GM19372 (cell line): ENCODE data around the gene COPE.
"Not testable (repeated sequence)": the region's sequence is repeated elsewhere in the genome, so short reads cannot be mapped to it uniquely, and the experiment has no call there.

Experiments
- ATAC-seq: cut with Tn5 transposase; IDR thresholded peaks from one replicate; pipeline ENCODE4 v1.9.1; 2021; ENCODE audit warnings: mild to moderate bottlenecking, low read depth, moderate library complexity; ENCODE audit not compliant: unreplicated experiment

COPE gene

DNA sequence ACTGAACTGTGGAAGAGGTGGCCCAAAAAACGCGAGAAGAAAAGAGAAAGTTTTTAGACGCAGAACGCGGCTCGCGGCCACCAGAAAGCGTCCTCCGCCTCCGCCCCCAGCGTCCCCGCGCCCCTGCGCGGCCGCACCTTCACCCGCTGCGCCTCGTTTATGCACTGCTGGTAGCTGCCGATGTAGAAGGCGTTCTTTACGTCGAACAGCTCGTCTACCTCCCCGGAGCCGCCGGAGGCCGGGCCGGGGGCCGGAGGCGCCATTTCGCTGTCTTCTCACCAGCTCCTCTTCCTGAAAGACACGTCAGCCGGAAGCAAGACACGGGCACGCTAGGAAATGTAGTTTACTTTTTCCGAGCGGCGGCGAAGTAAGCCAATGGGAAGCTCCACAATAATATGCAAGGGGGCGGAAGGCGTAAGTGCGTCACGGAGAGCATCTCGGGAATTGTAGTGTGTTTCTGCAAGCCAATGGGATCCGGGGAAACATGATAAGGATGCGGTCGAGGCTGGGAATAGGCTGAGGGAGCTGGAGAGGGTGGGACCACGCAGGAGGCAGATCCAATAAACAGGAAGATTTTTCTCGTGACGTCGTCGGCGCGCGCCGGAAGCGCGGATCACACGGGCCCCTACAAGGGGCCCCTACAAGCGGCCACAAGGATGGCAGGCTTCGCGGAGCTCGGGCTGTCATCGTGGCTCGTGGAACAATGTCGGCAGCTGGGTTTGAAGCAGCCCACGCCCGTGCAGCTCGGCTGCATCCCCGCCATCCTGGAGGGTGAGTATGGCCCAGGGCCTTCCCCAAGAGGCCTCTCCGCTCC lies at the start of gene COPE, which contains the start of gene DDX49:
TSS of gene COPE (minus strand) at position 302 of the 814 bp plus-strand sequence. CDS start at position 263, 39 bp downstream.
TSS of gene DDX49 (plus strand) at position 630 of the 814 bp plus-strand sequence. CDS start at position 657, 27 bp downstream.
- ATAC-seq: peak; percentile 94

DNA sequence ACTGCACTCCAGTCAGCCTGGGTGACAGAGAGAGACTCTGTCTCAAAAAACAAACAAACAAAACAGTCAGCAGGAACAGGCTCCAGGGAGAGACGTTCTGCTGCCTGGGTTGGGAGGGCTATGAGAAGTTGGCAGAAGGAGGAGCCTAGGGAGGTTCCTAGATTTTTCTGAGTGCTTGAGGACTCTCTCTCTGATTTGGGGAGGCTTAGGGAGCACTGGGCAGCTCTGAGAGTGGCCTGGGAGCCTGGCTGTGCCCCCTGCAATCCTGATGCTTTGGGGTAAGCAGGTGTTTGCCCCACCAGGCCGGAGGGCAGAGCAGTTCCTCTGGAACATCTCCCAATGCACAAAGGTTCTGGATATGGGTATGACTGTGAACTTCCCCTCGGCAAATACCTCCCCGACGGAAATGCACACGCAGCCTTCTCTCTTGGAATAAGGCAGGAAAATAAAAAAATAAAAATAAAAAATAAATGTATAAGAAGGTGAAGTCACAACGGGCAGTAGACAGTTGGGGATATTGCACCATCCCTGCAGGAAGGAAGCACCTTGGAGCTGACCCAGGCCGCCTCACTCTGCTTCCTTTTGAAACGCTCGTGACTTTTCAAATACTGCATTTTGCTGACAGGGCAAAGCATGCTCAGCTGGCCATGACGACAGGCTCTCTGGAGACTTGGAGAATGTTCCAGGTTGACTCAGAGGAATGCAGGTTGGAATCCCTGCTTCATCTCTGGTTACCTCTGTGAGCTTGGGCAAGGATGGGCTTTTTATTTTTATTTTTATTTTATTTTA lies 48.4 kb upstream of the COPE start:
- no peak for ATAC-seq

DNA sequence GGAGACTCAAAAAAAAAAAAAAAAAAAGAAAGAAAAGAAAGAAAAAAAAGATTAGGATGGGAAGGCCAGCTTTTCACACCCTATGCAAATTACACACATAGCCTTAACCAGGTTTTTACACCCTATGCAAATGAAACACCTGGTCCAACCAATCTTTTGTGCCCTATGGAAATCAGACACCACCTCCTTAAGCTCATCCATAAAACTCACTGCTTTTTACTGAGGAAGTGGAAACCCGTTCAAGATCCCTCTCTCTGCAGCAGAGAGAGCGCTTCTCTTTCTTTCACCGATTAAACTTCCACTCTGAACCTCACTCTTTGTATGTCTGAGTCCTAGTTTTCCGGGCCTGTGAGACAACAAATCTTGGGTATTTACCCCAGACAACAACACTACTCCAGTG lies 47.1 kb upstream of the COPE start:
- no peak for ATAC-seq

DNA sequence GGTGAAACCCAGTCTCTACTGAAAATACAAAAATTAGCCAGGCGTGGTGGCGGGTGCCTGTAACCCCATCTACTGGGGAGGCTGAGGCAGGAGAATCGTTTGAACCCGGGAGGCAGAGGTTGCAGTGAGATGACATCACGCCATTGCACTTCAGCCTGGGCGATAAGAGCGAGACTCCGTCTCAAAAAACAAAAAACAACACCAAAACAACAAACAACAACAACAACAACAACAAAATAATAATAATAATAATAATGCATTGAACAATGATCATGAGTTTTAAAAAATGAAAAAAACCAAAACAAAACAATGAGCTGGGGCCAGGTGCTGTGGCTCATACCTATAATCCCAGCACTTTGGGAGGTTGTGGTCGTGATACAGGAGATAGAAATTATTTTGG lies 44.9 kb upstream of the COPE start:
- ATAC-seq: no peak

DNA sequence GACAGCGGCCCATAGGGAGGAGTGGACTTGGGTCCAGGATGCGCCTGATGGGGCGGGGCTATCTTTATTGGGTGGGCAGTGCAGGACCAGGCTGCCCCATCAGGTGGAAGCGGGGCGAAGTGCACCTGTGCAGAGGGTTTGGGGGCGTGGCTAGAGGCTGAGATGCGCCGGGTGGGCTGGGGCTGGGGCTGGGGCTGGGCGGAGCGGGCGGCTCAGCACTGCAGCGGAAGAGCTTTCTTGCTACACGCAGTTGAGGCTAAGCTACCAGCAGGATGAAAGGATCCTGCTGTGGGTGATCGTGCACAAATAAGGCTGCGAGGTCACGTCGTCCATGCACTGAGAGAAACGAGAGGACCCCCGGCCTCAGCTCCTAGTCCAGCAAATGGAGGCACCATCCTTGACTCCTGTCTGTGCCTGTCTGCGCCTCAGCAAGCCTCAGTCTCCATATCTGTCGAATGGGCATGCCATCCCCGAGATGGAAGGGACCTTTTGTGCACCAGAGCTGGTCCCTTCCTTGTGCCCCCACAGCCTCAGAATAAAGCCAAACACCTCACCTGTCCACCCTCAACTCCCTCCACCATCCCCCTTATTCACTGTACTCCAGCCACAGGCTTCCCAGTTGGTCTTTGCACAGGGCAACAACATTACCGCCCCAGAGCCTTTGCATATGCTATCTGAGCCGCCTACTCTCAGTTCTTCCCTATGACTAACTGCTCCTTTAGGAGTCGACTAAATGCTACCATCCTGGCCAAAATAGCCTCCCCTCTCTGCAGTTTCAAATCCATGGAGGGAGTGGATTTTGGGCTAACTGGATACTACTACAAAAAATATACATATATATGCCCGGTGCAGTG lies 42.8 kb upstream of the COPE start:
- ATAC-seq: no peak

DNA sequence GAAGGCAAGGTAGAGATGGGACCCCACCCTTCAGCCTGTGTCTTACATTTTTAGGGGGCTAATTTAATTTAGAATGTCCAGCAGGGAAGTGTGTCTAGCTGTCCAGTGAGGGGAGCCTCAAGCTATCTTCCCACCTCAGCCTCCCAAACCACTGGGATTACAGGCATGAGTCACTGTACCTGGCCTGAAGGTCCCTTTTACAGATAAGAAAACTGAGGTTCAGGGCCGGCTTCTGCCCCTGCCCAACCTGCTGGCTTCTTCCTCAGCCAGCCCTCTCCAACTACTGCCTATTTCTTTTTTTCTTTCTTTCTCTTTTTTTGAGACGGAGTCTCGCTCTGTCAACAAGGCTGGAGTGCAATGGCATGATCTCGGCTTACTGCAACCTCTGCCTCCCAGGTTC lies 41.2 kb upstream of the COPE start:
- ATAC-seq: no peak

DNA sequence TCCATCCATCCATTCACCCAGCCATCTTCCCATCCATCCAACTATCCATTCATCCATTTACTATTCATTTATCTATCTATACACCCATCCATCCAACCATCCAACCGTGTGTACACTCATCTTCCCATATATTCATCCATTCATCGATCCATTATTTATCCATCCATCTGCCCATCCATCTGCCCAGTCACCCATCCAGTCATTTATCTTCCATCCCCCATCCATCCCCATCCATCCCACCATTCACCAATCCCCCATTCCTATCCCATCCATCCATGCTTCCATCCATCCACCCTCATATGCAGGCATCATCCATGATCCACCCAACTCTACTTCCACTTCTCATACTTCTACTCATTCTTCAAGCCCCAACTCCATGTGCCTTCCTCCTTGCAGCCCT lies 35.9 kb upstream of the COPE start:
- ATAC-seq: no peak

DNA sequence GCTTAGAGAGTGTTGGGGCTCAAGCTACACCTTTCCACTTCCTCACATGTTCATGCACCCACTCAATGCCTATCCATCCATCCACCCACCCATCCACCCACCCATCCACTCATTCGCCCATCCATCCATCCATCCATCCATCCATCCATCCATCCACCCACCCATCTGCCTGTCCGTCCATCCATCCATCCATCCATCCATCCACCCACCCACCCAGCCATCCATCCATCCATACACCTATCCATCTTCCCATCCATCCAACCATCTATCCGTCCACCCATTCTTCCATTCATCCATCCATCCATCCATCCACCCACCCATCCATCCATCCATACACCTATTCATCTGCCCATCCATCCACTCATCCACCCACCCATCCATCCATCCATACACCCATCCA lies 34.9 kb upstream of the COPE start:
- ATAC-seq: no peak

DNA sequence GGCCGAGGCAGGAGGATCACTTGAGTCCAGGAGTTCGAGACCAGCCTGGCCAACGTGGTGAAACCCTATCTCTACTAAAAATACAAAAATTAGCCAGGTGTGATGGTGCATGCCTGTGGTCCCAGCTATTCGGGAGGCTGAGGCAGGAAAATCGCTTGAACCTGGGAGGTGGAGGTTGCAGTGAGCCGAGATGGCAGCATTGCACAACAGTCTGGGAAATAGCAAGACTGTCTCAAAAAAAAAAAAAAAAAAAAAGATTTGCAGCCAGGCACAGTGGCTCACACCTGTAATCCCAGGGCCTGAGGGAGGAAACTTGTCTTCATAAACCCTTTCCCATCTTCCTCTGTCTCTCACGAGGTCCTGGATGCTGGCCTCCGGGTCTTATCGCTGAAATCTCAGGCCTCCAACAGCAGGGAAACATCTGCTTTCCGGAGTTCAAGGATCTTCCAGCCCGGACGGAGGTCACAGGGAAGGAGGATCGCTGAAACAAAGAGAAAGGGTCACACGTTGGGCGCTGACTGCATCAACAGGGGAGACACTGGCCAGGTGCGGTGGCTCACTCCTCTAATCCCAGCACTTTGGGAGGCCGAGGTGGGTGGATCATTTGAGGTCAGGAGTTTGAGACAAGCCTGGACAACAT lies 33.3 kb upstream of the COPE start:
- not testable (repeated sequence) for ATAC-seq

DNA sequence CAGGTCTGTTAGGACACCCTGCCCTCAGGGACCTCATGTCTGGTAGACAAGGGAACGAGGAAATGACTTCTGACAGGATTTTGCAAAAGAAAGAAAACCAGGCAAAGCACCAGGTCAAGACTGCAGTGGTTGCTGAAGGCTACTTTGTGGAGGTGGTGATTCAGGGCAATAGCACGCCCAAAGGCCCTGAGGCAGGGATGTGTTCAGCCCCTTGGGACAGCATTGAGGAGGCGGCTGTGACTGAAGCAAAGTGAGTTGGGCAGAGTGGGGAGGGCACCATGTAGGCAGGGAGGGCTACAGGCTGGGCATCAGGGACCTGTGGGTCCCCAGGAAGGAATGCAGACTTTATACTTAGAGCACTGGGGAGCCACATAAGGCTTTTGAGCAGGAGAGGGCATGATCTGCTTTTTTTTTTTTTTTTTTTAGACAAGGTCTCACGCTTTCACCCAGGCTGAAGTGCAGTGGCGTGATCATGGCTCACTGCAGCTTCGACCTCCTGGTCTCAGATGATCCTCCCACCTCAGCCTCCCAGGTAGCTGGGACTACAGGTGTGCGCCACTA lies 32.6 kb upstream of the COPE start:
- no peak for ATAC-seq

DNA sequence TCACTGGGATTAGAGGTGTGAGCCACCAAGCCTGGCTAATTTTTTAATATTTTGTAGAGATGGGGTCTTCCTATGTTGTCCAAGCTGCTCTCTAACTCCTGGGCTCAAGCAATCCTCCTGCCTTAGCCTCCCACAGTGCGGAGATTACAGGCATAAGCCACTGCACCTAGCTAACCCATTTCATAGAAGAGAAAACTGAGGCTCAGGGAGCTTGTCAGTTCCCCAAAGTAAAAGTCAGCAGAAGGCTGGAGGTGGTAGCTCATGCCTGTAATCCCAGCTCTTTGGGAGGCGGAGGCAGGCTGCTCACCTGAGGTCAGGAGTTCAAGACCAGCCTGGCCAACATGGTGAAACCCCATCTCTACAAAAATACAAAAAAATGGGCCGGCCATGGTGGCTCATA lies 30.7 kb upstream of the COPE start:
- no peak for ATAC-seq

DNA sequence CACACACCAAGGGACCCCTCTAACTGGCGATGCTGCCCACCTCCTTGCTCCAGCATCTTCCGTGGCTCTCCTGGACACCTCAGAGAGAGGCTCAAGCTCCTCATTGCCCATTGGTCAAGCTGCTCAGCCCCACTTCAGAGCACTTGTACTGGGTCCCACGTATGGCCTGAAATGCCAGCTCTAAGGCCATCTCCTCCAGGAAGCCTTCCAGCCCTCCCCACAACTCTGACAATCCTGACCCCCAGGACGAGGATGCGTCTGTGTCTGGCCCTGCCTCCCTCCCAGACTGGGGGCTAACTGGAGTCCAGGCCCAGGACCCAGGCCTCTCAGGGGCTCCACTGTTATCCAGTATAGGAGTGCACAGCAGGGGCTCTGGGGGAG lies 29.8 kb upstream of the COPE start:
- ATAC-seq: no peak

DNA sequence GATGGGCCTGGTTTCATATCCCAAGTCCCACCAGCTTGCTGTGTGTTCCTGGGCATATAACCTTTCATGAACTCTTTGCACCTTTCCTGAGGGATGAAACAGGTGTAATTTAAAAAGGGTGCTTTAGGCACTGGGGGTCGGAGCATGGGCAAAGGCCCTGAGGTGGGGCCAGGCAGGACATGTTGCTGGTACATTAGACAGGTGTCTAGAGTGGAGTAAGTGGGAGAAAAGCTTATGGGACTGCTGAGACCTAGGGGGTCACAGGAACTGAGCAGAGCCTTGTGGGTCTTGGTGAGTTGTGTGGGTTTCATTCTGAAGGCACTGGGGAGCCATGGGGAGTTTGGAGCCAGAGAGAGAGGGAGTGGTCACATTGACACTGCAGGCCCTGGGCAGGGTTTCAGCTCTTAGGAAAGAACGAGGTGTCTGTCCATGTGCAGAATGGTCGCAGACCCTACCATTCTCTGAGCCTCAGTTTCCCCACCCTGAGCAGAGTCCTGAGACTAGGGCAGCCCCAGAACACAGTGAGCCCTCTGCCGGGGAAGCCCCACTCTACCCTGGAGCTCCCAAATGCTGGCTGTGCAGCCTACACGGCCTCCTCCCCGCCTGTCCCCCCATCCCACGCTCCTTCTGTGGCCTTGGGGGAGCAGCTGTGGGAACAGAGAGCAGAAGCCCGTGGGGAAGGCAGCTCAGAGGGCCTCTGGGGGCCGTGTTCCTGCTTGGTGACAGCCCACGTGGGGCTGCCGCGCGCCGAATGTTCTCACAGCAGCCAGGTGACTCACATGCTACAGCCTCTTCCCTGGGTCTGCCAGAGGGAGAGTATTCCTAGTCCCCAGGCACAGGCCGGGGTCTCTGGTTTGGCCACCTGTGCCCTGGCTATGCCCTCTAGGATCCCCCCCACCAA lies 29.1 kb upstream of the COPE start:
- no peak for ATAC-seq

DNA sequence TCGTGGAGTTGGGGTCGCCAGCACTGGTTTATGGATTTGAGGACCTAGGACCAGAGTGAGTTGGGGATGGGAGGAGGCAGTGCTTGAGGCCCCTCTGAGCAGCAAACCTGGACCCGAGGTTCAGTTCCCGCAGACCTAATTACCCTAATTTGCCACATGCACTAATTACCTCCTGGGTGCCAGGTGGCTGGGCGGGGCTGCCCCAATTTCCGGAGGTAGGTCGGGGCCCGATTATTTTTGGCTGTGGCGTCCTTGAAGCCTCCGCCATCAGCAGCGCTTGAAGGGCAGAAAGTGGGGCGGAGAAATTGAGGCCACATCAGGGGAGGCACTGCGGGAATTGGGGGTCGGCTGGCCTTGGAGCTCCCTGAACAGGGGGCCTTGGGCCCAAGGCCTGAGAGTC lies 27.7 kb upstream of the COPE start:
- no peak for ATAC-seq

DNA sequence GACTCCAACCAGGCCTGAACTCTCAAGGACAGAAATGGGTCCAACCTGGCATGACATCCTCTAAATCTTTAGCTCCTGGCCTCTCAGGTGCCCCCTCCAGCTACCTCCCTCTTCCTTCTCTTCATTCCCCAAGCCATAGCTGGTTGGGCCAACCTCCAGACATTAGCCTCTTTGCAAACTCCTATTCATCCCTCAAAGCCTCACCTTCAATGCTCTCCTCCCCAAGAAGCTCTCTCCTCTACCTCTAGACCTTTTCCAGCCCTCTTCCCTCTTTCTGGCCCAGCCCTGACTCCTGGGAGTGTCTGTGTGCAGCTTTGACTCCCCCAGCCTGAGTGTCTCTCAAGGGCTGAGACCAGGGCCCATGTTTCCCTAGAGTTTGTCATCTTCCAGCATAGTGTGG lies 27.1 kb upstream of the COPE start:
- no peak for ATAC-seq

DNA sequence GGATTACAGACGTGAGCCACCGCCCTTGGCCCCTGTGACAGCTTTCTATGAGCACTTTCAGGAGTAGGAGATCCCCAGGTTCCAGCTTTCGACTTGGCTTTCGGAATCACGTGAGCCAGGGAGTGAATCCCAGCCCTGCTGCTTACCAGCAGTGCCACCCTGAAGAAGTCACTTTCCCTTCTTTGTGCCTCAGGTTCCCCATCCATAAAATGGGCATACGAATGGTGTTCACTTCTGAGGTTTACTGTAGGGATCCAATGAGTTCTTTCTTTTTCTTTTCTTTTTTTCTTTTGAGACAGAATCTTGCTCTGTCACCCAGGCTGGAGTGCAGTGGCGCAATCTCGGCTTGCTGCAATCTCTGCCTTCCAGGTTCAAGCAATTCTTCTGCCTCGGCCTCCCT lies 26.1 kb upstream of the COPE start:
- ATAC-seq: no peak

DNA sequence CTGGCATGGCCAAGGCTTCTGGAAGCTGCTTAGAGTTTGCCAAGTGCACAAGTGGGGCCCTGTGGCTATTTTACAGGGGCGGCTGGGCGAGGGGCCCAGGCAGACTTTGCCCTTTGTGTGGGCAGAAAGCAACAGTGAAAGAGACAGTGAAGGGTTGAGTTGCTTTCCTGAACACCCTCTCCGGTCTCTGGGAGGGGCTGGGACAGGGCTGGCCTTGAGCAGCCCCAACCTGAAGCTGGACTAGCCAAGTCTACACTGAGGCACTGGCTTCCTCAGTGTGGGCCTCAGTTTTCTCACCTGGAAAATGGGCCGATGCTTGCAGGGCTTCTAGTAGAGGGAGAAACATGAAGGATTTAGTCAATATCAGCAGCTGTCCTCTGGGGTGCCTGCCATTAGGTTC lies 24.3 kb upstream of the COPE start:
- no peak for ATAC-seq

DNA sequence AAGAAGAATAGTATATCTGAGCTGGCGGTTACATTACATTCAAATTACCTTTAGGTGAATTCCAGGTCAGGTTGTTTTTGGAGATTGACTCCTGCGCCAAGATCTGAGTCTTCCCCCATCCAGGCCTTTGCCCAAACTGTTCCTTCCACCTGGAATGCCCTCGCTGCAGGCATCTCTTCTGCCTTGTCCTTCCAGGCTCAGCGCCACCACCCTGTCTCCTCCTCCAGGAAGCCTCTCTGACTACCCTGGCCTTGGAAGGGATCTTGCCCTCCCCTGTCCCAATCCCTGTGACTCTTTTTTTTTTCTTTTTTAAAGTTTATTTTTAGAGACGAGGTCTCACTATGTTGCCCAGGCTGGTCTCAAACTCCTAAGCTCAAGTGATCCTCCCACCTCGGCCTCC lies 23.5 kb upstream of the COPE start:
- ATAC-seq: no peak
